ENCODE measurements around the gene FMN1. TPM values are rescaled to one million over a fixed set of nuclear protein-coding genes. Genes with fewer than 3 reads are reported as not detected.

FMN1 gene
- total RNA-seq, 1 experiment from 2014 or later: 3.9 TPM

DNA sequence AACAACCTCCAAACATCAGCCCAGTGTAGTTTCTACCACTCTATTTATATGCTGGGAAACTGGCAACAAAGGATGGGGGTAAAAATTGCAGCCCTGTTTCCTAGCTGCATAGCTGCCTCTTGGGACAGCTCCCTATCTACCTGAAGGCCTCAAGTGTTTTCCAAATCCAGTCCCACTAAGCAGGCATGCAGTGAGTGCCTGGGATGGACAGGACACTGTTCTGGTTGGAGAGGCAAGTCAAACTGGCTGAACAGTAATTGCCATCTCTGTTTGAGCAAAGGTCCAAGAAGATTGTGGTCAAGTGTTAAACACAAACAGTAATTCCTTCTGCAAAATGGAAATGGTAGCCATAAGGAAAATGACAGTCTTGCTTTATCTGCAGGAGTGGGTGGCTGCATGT is 125.4 kb downstream of the FMN1 start:
- BruUV-seq (replicated peaks): no TSS peak
- TF ChIP-seq TCF7L2 (IDR thresholded peaks at IDR 0.05; ENCODE audit: low read depth, low read length): no peak
- no peak for TF ChIP-seq SIN3A (IDR thresholded peaks at IDR 0.05; ENCODE audit: borderline replicate concordance, insufficient read depth, low read depth, low read length)
- TF ChIP-seq, protein P1, sequence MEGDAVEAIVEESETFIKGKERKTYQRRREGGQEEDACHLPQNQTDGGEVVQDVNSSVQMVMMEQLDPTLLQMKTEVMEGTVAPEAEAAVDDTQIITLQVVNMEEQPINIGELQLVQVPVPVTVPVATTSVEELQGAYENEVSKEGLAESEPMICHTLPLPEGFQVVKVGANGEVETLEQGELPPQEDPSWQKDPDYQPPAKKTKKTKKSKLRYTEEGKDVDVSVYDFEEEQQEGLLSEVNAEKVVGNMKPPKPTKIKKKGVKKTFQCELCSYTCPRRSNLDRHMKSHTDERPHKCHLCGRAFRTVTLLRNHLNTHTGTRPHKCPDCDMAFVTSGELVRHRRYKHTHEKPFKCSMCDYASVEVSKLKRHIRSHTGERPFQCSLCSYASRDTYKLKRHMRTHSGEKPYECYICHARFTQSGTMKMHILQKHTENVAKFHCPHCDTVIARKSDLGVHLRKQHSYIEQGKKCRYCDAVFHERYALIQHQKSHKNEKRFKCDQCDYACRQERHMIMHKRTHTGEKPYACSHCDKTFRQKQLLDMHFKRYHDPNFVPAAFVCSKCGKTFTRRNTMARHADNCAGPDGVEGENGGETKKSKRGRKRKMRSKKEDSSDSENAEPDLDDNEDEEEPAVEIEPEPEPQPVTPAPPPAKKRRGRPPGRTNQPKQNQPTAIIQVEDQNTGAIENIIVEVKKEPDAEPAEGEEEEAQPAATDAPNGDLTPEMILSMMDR (IDR thresholded peaks at IDR 0.05): no peak
- TF ChIP-seq POLR2AphosphoS5 (IDR thresholded peaks at IDR 0.05; ENCODE audit: low read depth, low read length): no peak
- TF ChIP-seq, protein P2, sequence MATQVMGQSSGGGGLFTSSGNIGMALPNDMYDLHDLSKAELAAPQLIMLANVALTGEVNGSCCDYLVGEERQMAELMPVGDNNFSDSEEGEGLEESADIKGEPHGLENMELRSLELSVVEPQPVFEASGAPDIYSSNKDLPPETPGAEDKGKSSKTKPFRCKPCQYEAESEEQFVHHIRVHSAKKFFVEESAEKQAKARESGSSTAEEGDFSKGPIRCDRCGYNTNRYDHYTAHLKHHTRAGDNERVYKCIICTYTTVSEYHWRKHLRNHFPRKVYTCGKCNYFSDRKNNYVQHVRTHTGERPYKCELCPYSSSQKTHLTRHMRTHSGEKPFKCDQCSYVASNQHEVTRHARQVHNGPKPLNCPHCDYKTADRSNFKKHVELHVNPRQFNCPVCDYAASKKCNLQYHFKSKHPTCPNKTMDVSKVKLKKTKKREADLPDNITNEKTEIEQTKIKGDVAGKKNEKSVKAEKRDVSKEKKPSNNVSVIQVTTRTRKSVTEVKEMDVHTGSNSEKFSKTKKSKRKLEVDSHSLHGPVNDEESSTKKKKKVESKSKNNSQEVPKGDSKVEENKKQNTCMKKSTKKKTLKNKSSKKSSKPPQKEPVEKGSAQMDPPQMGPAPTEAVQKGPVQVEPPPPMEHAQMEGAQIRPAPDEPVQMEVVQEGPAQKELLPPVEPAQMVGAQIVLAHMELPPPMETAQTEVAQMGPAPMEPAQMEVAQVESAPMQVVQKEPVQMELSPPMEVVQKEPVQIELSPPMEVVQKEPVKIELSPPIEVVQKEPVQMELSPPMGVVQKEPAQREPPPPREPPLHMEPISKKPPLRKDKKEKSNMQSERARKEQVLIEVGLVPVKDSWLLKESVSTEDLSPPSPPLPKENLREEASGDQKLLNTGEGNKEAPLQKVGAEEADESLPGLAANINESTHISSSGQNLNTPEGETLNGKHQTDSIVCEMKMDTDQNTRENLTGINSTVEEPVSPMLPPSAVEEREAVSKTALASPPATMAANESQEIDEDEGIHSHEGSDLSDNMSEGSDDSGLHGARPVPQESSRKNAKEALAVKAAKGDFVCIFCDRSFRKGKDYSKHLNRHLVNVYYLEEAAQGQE (IDR thresholded peaks at IDR 0.05; ENCODE audit: insufficient read depth in 1 of 2, low read depth in 2 of 2, low read length in 1 of 2): no peak
- in situ Hi-C loops (cut with HindIII; ENCODE audit: low pct_unique_long_range_greater_than_20kb, low sequenced_read_pairs): no loop called here
- ATAC-seq (no peak), DNase-seq (ENCODE audit: low read depth, low spot score) (no peak)
- H3K27ac ChIP-seq (ENCODE audit: low read length): no peak overlapping the region
- no peaks in the 10 kb centered on the region; the same call in 1 of the 2 replicates for H3K27me3 ChIP-seq (ENCODE audit: control insufficient read depth, insufficient read depth, low read length)
- H3K9me3 ChIP-seq (ENCODE audit: control insufficient read depth, insufficient read depth, low read depth, low read length): no peaks in the 10 kb centered on the region
- POLR2A ChIA-PET: no interaction called here
- H3K36me3 ChIP-seq (ENCODE audit: control insufficient read depth, insufficient read depth, low read length): no peaks in the 10 kb centered on the region
- no peak overlapping the region for H3K4me3 ChIP-seq (ENCODE audit: low read depth in 2 of 2, low read length in 2 of 2)
- peaks cover 9% of the 10 kb centered on the region; the same call in 1 of the 2 replicates for H3K4me1 ChIP-seq (ENCODE audit: control insufficient read depth, insufficient read depth, low read length)
- CTCF ChIA-PET: no interaction called here
- intact Hi-C loops (cut with micrococcal nuclease; ENCODE audit: unreplicated experiment): no loop called here

DNA sequence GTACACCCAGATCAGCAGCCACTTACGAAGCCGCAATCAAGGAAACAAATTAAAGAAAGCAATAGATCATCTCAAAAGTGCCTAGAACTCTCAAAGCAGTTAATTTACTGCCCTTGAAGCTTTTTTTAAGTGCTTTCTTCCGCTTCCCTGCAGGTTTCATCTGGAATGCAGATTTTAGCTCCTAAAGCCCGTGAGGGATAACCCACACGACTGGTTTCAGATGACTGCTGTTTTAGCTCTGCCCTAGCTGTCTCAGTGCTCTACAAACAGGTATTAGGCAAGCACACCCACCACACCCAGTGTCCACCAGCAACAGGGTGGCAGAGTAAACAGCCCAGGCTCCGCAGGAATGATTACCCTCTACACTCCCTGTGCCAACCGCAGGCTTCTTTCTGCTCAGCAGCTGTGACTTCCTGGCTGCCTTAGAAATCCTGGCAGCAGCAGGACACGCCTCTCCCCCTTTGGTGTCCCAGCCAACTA is 126.0 kb downstream of the FMN1 start:
- ChIA-PET CTCF (no interaction called here), POLR2A (no interaction called here)
- no TSS peak for BruUV-seq (replicated peaks)
- no peak for DNase-seq (ENCODE audit: low read depth, low spot score)
- intact Hi-C loops (cut with micrococcal nuclease; ENCODE audit: unreplicated experiment): no loop called here
- Histone ChIP-seq H3K9me3 (ENCODE audit: control insufficient read depth, insufficient read depth, low read depth, low read length) (no peaks in the 10 kb centered on the region), H3K27me3 (ENCODE audit: control insufficient read depth, insufficient read depth, low read length) (no peaks in the 10 kb centered on the region; the same call in 1 of the 2 replicates), H3K4me1 (ENCODE audit: control insufficient read depth, insufficient read depth, low read length) (peaks cover 9% of the 10 kb centered on the region; the same call in 1 of the 2 replicates), H3K27ac (ENCODE audit: low read length) (no peak overlapping the region), H3K4me3 (ENCODE audit: low read depth in 2 of 2, low read length in 2 of 2) (no peak overlapping the region), H3K36me3 (ENCODE audit: control insufficient read depth, insufficient read depth, low read length) (no peaks in the 10 kb centered on the region)
- ATAC-seq: 0 out of 2 replicates have a peak, but pooled peaks have one; percentile 37
- TF ChIP-seq TCF7L2 (IDR thresholded peaks at IDR 0.05; ENCODE audit: low read depth, low read length) (no peak), POLR2AphosphoS5 (IDR thresholded peaks at IDR 0.05; ENCODE audit: low read depth, low read length) (no peak), SIN3A (IDR thresholded peaks at IDR 0.05; ENCODE audit: borderline replicate concordance, insufficient read depth, low read depth, low read length) (no peak)
- TF ChIP-seq, protein P2 (IDR thresholded peaks at IDR 0.05; ENCODE audit: insufficient read depth in 1 of 2, low read depth in 2 of 2, low read length in 1 of 2): no peak
- TF ChIP-seq, protein P1 (IDR thresholded peaks at IDR 0.05): no peak
- in situ Hi-C loops (cut with HindIII; ENCODE audit: low pct_unique_long_range_greater_than_20kb, low sequenced_read_pairs): no loop called here
